ENCODE data around the gene TUT4.

TUT4 gene

DNA sequence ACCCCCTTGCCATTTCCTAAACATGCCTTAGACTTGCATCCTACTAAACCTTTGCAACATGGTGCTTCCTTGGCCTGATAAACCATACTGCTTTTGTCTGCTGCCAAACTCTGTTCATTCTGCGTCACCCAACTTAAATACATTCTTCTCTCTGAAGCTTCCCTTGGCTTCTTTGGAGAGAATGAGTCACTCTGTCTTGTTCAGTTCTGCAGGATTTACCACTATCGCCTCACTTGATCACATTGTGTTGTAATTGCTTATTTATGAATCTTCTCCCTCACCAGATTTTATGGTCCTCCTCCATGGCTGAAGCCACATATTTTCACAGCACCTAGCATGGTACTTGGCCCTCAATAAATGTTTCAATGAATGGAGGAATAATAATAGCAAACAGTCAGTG lies 21.7 kb upstream of the TUT4 start:
- DNase-seq = no peak

DNA sequence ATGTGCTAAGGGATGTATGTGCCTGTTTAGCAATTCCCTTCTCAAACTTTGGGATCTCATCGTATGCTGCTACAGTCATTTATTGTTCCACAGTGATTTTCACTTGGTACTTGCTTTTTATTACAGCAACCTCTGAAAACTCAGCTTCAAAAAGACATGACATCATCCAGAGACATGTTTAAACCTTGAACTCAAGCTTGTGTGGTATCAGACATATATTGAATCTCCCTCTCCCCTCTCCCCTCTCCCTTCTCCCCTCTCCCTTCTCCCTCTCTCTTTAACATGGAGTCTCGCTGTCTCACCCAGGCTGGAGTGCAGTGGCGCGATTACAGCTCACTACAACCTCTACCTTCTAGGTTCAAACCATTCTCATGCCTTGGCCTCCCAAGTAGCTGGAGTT lies 19.5 kb upstream of the TUT4 start:
- no peak for DNase-seq

- no peak for DNase-seq
Observed at GRCh38 chr1:52571783-52572182, 18.9 kb upstream of the TUT4 start.

- no peak for DNase-seq
Observed at GRCh38 chr1:52569449-52570210, 16.7 kb upstream of the TUT4 start.

DNA sequence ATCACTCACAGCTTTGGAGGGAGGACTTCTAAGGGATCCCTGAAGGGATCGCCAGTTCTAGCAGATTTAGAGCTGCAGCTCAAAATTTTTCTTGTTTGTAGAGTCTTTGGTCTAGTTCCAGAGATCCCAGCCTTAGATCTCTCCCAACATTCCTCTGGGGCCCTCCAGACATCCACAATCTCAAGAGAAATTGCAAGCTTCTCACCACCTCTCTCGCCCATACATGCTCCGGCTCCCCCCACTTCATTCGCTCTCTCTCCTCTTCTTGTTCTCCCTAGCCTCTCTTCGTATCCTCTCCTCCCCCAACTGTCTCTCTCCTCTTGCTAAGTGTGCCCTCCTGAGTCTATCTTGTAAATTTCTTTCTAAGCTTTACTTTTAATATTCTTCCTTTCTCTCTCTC lies 15.1 kb upstream of the TUT4 start:
- no peak for DNase-seq

GRCh38 chr1:52562766-52563165 lies 9.9 kb upstream of the TUT4 start:
- no peak for DNase-seq

- DNase-seq = no peak
Observed at GRCh38 chr1:52559875-52560274, 7.0 kb upstream of the TUT4 start.

GRCh38 chr1:52558941-52559340 lies 6.0 kb upstream of the TUT4 start:
- no peak for DNase-seq

DNA sequence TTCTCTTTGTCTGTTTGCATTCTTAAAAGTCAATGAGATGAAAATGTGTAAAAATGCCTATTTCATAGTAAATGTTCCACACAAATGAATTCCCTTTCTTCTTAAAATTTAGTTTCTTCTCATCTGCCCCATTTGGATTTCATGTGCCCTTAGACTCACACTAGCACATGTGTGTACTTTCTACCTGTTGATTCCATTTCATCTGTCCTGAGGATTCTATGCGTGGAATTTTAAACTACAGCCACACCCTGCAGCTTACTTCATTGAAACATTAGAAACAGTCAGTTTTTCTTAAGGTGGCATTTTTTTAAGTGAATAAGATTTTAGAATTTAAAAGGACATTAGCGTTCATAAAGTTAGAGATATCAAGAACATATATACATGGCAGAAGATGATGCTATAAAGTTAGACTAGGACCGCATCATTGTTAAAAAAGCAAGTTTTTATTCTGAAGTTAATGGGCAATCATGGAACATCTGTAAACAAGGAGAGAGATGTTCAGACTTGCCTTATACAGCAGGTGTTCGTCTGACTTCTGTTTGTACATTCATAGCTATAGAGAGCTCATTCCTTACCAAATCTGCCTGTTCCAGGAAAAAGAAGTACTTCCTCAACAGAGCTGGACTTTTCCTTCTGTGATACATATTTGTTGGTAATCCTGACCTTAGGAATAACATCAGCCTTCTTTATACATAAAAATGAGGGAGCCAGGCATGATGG lies 3.9 kb upstream of the TUT4 start:
- DNase-seq = no peak

DNA sequence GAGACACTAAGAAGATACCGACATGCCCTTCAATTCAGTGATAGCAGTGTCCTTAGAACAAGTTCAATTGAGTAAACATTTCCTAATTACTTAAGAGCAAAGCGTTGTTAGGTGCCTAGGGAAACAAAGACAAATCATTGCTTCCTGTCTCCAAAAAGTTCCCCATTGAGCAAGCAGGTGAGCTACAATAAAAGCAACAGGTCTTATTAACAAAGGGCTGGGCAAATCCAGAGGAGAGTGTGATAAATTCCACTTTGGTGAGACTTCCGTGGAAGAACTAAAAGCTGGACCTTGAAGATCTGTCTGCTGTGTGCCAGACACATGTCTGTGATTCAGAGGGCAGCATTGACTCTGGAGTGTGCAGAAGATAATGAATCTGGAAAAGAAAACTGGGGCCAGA lies 1.9 kb upstream of the TUT4 start:
- no peak for DNase-seq

DNA sequence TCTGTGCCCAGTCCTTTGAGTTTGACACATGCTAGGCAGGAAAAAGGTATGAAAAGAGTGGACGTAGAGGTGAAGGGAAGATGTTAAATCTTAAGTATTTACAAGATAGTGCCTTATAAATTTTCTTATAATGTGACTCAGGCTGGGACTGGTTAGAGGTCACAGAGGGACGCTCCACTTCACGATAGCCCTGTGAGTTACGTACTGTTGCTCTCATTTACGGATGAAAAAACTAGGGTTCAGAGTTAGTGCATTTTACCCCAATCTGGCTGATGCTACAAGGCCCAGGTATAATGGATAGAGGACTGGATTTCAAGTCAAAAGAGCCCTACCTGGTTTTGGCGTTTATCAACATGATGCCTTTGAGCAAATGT lies 1.4 kb upstream of the TUT4 start:
- DNase-seq = no peak

DNA sequence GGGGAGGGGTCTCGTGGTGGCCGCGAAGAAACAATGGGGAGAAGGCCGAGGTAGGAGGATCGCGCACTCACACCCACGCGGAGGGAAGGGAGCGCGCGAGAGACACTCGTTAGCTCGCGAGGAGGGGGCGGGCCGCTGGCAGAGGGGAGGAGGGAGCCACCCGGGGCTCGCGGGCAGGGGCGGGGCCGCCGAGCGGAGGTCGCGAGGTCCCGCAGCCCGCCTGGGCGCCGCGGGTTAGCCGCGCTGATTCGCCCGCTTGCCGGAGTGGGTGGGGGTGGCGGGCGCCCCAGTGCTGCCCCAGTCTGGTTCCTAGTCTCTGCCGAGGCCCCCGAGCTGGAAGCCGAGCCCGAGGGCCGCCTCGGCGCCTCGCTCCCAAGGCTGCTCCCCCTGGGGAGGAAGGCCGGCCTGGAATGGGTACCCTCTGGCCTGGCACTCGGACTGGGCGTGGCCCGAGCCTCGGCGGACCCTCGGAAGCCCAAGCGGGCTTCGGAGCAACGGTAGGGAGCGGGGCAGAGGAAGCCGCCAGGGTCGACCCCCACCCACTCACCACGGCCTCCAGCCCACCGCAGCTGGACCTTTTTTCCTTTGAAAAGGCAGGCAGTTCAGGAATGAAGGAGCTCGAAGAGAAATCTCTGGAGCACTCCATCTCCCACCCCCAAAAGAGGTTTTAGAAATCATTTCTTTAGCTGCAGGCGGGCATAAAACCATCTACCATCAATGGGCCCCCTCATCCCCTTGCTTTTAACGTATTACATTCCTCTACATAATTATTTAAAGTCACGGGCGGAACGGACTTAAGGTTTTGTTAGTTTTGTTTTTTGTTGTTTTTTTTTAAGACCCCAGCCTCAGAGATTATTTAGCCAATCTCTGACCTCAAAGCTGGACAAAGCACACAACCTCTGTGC lies 722 bp upstream of the TUT4 start:
- DNase-seq = peak; percentile 87

DNA sequence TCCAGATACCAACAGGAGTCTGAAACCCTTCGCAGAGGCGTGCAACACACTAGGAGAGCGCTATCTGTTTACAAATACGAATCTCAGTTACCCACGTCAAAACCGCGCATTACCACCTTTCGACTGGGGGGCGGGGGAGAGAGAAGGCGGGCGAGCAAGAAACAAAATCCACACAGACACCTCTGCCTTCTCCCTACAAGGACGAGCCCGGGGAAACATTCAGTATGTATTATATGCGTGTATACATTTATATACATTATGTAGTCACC lies 722 bp downstream of the TUT4 start:
- DNase-seq = peak; percentile 79

DNA sequence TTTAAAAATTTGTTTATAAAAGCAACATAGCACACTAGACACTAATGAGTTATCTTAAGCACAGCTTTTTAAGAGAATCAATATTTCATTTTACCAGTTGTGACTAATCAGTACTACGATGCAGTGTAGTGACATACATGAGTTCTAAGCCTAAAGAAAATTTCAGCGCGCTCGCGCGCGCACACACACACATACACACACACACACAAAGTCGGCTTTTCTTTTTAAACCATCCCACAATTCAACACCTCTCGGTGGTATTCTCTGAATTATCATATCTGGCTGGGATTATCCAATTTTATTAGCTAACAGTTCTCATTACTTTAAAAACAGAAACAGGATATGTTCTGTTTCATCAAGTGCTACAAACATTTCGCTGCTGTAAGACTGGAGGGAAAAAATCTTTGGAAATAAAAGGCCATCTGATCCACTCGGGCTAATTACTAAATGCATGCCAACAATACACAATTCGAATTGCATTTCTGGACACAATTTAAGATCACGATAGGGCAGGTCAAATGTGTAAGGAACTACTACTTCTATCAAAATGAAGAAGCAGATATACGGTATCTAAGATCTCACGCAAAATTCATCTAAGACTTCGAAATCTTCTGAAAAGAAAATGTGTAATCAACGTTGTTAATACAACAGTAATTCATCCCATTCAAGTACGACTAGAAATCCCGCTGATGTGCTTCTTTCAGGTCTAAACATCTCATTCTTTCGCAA lies 1.2 kb downstream of the TUT4 start:
- peak; percentile 36 for DNase-seq

DNA sequence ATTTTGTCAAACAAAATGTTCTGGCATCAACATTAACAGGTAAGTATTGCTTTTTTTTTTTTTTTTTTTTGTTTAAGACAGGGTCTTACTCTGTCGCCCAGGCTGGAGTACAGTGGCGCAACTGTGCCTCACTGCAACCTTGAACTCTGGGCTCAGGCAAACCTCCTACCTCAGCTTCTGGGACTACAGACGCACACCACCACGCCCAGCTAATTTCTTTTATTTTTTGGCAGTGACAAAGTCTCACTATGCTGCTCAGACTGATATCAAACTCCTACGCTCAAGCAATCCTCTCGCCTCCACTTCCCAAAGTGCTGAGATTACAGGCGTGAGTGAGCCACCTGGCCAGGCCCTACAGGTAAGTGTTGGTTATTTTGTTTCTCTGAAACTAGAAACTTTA lies 2.4 kb downstream of the TUT4 start:
- DNase-seq = no peak

DNA sequence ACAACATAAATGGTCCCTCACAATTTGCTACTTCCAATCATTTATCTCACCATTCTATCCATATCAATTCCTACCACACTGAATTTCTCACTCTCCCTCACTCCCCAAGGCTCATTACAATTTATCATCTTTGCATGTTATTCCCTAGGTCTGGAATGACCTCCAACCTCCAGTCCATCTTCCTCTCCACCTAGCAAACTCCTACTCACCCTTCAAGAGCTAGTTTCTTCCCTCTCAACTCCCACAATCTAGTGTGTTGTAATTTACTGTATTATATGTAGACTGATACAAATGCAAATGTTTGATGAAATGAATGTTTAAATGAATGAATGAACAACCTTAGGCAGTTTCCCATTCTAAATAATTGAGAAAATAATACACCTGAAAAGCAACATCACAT lies 3.6 kb downstream of the TUT4 start:
- DNase-seq = no peak

DNA sequence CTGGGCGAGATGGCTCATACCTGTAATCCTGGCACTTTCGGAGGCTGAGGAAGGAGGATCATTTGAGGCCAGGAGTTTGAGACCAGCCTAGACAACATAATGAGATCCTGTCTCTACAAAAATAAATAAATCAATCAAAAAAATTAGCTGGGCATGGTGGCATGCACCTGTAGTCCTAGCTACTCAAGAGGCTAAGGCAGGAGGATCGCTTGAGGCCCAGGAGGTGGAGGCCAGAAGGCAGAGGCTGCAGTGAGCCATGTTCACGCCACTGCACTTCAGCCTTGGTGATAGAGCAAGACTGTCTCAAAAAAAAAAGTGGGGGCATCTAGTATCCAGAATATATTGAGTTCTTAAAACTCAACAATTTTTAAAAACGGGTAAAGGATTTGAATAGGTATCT lies 6.0 kb downstream of the TUT4 start:
- DNase-seq = no peak

DNA sequence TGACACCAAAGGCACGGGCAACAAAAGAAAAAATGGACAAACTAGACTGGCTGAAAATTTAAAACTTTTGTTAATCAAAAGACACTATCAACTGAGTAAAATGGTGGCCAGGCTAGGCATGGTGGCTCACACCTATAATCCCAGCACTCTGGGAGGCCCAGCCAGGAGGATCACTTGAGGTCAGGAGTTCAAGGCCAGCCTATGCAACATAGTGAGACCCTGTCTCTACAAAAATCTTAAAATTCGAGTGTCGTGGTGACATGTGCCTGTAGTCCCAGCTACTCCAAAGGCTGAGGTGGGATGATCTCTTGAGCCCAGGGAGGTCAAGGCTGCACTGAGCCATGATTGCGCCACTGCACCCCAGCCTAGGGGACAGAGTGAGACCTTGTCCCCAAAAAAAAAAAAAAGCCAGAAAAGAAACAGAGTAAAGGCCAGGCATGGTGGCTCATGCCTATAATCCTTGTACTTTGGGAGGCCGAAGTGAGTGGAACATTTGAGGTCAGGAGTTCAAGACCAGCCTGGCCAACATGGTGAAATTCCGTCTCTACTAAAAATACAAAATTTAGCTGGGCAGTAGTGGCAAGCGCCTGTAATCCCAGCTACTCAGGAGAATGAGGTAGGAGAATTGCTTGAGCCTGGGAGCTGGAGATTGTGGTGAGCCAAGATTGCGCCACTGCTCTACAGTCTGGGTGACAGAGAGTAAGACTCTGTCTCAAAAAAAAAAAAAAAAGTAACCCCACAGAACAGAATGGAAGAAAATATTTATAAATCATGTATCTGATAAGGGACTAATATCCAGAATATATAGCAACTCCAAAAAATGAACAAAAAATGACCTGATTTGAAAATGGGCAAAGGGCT lies 8.0 kb downstream of the TUT4 start:
- no peak for DNase-seq

DNA sequence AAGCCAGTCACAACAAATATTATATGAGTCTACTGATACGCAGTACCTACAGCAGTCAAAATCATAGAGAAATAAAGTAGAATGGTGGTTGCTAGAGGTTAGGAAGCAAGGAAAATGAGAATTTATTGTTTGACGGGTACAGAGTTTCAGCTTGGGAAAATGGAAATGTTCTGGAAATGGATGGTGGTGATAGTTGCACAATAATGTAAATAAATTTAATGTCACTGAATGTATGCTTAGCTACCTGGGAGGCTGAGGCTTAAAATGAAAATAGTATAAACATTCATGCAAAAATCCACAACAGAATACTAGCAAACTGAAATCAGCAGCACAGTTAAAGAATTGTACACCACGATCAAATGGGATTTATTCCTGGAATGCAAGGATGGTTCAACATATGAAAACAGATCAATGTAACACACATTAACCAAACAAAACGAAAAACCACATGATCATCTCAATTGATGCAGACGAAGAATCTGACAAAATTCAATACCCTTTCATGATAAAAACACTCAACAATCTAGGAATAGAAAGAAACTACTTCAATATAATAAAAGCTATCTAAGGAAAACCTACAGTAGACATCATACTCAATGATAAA lies 10.7 kb downstream of the TUT4 start:
- DNase-seq = no peak

GRCh38 chr1:52534928-52535764 lies 17.7 kb downstream of the TUT4 start:
- no peak for DNase-seq

DNA sequence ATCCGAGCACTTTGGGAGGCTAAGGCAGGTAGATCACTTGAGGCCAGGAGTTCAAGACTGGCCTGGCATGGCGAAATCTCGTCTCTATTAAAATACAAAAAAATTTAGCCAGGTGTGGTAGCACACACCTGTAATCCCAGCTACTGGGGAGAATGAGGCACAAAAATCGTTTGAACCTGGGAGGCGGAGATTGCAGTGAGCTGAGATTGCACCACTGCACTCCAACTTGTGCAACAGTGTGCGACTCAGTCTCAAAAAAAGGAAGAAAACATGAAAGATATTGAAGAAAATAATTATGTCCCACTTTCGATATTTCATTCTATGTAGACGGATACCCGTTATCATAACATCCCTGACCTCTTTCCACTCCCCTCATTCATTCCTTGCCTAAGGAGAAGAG lies 19.2 kb downstream of the TUT4 start:
- no peak for DNase-seq
